GM21360 (cell line): Measurements from ENCODE around the gene FOXK1.

Source experiments
- ATAC-seq: cut with Tn5 transposase; IDR thresholded peaks from one replicate; pipeline ENCODE4 v1.9.1; 2021; ENCODE audit warnings: mild to moderate bottlenecking, moderate library complexity; ENCODE audit not compliant: unreplicated experiment

FOXK1 gene

GRCh38 chr7:4718075-4718474 lies 36.0 kb downstream of the FOXK1 start:
- ATAC-seq = no peak

GRCh38 chr7:4720225-4720624 lies 38.1 kb downstream of the FOXK1 start:
- ATAC-seq = no peak

GRCh38 chr7:4722308-4722707 lies 40.2 kb downstream of the FOXK1 start:
- ATAC-seq = no peak

GRCh38 chr7:4722960-4723630 lies 41.0 kb downstream of the FOXK1 start:
- ATAC-seq = no peak

- ATAC-seq = no peak
Measured at GRCh38 chr7:4724648-4725013, 42.5 kb downstream of the FOXK1 start.

- peak; percentile 75 for ATAC-seq
Measured at GRCh38 chr7:4725014-4725849, 43.1 kb downstream of the FOXK1 start.

- no peak for ATAC-seq
Measured at GRCh38 chr7:4725850-4726450, 43.9 kb downstream of the FOXK1 start.

GRCh38 chr7:4726566-4726965 lies 44.5 kb downstream of the FOXK1 start:
- no peak for ATAC-seq

GRCh38 chr7:4727914-4728705 lies 46.0 kb downstream of the FOXK1 start:
- no peak for ATAC-seq

- ATAC-seq = no peak
Measured at GRCh38 chr7:4729266-4729665, 47.2 kb downstream of the FOXK1 start.

GRCh38 chr7:4730276-4730675 lies 48.2 kb downstream of the FOXK1 start:
- ATAC-seq = no peak

- no peak for ATAC-seq
Measured at GRCh38 chr7:4730971-4731370, 48.9 kb downstream of the FOXK1 start.

- no peak for ATAC-seq
Measured at GRCh38 chr7:4731803-4732202, 49.7 kb downstream of the FOXK1 start.

- ATAC-seq = no peak
Measured at GRCh38 chr7:4733936-4734528, 51.9 kb downstream of the FOXK1 start.

GRCh38 chr7:4734587-4735345 lies 52.7 kb downstream of the FOXK1 start:
- no peak for ATAC-seq

- no peak for ATAC-seq
Measured at GRCh38 chr7:4737300-4737699, 55.2 kb downstream of the FOXK1 start.

GRCh38 chr7:4738711-4739527 lies 56.8 kb downstream of the FOXK1 start:
- no peak for ATAC-seq

- ATAC-seq = no peak
Measured at GRCh38 chr7:4739528-4739992, 57.5 kb downstream of the FOXK1 start.

GRCh38 chr7:4740796-4741195 lies 58.7 kb downstream of the FOXK1 start:
- ATAC-seq = no peak
